ENCODE results near the gene SHISAL2A.
A peak's percentile ranks its signal among the peaks of the same experiment; 100 is the strongest.

SHISAL2A gene

DNA sequence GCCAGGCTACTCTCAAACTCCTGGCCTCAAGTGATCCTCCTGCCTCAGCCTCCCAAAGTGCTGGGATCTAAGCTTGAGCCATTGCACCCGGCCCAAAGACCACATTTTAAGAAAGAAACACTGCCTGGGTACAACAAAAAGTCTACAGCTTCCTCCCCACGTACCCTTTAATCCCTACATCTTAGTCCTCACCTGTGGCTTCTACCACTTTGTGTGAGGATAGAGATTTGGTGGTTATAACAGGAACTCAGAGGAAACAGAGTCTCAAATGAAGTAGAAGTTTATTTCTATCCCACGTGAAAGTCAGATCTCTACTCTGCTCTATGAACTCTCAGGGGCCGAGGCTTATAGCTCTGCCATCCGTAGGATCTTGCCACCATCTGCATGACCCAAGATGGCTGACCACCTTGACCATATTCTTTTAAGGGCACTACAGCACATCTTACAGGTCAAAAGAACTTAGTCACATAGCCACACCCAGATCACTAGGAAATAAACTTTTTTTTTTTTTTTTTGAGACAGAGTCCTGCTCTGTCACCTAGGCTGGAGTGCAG lies 17.4 kb upstream of the SHISAL2A start:
- no peak for DNase-seq (ENCODE audit: low read depth in 1 of 2, low spot score in 1 of 2)

DNA sequence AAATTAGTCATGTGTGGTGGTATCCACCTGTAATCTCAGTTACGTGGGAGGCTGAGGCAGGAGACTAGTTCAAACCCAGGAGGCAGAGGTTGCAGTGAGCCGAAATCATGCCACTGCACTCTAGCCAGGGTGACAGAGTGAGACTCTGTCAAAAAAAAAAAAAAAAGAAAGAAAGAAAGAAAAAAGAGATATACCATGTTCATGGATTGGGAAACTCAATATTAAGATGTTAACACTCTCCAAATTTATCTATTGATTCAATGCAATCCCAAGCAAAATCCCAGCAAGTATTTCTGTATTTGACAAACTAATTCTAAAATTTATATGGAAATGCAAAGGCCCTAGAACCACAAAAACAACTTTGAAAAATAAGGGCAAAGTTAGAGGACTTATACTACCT lies 11.0 kb upstream of the SHISAL2A start:
- no peak for DNase-seq (ENCODE audit: low read depth in 1 of 2, low spot score in 1 of 2)

DNA sequence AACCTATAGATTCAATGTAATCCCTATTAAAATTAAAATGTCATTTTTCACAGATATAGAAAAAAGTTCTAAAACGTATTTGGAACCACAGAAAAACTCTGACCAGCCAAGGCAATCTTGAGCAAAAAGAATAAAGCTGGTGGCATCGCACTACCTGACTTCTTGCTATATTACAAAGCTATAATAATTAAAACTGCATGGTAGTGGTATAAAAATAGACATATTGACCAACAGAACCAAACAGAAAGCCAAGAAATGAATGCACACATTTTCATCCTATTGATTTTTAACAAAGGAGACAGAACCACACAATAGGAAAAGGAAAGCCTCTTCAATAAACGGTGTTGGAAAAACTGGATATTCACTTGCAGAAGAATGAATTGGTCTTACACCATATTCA lies 9.2 kb upstream of the SHISAL2A start:
- no peak for DNase-seq (ENCODE audit: low read depth in 1 of 2, low spot score in 1 of 2)

DNA sequence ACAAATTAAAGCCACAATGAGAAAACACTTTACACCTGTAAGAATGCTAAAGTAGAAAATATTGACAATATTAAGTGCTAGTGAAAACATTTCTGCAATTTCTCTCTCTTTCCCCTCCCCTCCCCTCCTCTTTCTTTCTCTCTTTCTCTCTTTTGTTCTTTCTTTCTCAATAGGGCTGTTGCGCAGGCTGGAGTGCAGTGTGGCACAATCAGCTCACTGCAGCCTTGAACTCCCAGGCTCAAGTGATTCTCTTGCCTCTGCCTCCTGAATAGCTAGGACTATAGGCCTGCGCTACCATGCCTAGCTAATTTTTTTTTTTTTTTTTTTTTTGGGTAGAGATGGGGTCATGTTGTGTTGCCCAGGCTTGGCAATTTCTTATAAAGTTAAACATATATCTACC lies 5.9 kb upstream of the SHISAL2A start:
- DNase-seq (ENCODE audit: low read depth in 1 of 2, low spot score in 1 of 2) = no peak

DNA sequence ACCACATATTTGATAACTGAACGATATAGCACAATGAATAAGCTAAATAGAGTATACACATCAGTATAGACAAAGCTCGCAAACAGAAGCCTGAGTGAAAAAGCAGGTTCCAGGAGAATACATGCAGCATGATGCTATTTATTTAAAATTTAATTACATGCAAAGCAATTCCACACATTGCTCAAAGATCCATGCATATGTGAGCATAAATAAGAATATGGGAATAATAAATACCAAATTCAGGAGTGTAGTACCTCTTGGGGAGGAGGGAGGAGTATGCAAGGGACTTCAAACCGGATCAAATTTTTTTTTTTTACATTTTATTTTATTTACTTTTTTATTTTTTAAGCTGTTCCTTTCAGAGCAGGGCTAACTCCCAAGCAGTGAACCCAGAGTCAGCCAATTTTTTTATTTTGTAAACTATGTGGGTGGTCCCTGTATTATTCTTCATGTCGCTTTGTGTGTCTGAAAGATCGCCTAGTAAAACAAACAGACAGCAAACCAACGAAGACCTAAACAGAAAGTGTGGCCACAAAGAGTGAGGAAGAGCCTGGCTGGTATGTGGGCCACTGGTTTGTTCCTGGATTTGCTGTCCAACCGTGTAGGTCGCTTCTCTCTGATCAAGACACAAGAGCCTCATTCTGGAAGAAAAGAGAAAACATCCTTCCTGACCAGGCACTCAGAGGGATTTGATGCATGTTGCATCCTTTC lies 4.2 kb upstream of the SHISAL2A start:
- no peak for DNase-seq (ENCODE audit: low read depth in 1 of 2, low spot score in 1 of 2)

DNA sequence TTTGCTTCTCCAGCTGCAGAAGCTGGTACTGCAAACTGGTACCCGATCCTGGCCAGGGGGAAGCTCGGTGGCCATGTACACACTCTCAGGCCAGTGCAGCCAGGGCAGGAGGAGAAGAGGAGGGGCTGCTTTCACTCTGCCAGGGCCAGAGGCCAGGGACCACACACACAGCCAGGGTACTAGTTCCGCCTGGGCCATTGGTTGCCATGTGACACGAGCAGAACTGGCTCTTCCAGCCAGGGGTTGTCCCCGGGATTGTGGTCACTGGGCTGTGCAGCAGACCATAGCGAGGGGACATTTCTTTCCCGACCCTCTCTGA lies 3.7 kb upstream of the SHISAL2A start:
- DNase-seq (ENCODE audit: low read depth in 1 of 2, low spot score in 1 of 2) = no peak

DNA sequence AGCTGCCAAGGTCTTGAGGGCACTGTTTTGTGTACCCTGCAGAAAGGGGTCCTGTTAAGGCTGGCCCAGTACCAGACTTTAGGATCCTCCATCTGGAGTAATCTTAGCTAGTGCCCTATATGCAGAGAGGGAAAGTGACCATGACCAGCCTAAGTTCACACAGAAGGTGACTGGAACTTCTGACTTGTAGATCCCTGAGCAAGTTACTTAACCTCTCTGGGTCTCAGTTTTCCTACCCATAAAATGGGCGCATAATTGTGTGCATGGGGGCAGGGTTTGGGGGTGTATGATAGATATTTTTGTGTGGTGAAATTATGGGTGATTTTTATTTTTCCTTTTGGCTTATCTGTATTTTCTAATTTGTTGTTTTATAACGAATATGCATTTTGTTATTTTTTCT lies 3.3 kb upstream of the SHISAL2A start:
- DNase-seq (ENCODE audit: low read depth in 1 of 2, low spot score in 1 of 2) = no peak

DNA sequence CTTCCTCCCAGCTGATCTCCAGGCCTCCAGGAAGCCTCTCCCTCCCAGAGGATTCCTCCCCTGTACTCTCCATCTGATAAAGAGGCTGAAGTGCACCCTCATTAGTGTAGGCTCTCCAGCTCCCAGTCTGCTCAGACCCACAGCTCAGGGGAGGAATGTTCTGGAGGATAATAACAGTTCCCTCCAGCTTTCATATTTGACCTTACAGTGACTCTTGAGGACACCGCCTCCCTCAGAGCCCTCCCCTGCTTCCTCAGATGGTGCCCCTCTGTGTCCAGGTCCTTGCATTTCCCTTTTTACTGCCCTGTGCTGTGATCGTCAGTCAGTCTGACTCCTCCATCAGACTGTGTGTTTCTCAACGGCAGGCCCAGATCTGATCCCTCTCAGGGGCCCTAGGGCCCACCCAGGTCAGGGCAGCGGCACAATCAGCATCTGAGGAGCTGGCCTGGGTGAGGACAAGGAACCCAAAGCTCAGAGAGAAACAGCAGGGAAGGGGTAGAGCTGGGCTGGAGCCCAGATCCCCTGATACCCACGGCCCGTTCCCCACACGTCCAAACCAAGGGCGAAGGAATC lies 1.1 kb upstream of the SHISAL2A start:
- no peak for DNase-seq (ENCODE audit: low read depth in 1 of 2, low spot score in 1 of 2)

DNA sequence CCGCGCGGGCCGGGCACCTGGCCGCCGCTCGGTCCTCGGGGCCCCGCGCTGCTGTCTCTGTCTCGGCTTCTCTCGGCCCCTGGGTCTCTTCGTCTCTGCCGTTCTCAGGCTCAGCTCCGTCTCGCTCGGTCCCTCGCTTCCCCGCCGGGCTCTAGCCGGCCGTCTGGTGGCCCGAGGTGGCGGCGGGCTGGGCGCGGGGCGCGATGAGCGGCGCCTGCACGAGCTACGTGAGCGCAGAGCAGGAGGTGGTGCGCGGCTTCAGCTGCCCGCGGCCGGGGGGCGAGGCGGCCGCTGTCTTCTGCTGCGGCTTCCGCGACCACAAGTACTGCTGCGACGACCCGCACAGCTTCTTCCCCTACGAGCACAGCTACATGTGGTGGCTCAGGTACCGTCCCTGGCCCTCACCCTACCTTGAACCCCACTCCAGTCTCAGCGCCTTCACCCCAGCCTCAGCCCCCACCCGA lies 355 bp downstream of the SHISAL2A start:
- peak in 1 of 2 donors; percentile 33 for DNase-seq (ENCODE audit: low read depth in 1 of 2, low spot score in 1 of 2)

DNA sequence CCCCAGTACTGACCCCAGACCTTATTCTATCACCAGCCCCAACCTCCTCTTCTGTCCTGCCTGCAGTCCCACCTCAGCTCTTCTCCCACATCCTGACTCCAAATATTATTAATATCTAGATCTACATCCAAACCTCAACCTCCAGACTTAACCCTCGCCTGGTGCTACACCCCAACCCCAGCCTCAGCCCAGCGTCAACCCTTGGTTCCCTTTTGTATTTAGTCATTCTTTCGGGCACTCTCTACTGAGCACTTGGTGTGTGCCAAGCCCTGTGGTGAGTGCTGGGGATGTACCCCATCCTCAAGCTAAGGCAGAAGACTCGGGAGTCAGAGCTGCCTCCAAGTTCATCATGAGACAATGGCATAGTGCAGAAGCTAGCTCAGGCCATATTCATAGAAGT lies 1.1 kb downstream of the SHISAL2A start:
- no peak for DNase-seq (ENCODE audit: low read depth in 1 of 2, low spot score in 1 of 2)

DNA sequence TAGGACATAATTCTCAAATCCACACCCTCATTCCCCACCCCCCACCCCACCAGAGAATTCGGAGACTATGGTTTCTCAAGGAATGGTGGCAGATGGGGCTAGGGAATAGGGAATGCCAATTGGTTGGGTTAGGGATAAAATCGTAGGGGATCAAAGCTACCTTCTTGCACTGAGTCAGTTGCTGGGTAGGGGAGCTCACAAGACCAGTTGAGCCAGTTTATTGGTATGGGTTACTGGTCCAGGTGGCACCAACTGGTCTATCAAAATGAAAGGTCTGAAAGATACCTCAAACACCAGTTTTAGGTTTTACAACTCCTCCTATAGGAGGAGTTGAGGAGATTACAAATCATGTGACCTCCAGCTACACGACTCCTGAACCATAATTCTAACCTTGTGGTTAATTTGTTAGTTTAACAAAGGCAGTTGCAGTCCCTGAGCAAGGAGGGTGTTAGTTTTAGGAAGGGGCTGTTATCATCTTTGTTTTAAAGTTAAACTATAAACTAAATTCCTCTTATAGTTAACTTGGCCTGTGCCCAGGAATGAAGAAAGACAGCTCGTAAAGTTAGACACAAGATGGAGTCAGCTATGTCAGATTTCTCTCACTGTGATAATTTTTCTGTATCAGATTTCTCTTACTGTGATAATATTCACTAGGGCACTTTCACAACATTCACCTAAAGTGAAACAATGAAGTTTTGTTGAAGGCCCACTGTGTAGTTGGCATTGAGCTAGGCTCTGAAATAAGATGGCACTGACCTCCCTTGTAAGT lies 2.5 kb downstream of the SHISAL2A start:
- DNase-seq (ENCODE audit: low read depth in 1 of 2, low spot score in 1 of 2) = no peak

DNA sequence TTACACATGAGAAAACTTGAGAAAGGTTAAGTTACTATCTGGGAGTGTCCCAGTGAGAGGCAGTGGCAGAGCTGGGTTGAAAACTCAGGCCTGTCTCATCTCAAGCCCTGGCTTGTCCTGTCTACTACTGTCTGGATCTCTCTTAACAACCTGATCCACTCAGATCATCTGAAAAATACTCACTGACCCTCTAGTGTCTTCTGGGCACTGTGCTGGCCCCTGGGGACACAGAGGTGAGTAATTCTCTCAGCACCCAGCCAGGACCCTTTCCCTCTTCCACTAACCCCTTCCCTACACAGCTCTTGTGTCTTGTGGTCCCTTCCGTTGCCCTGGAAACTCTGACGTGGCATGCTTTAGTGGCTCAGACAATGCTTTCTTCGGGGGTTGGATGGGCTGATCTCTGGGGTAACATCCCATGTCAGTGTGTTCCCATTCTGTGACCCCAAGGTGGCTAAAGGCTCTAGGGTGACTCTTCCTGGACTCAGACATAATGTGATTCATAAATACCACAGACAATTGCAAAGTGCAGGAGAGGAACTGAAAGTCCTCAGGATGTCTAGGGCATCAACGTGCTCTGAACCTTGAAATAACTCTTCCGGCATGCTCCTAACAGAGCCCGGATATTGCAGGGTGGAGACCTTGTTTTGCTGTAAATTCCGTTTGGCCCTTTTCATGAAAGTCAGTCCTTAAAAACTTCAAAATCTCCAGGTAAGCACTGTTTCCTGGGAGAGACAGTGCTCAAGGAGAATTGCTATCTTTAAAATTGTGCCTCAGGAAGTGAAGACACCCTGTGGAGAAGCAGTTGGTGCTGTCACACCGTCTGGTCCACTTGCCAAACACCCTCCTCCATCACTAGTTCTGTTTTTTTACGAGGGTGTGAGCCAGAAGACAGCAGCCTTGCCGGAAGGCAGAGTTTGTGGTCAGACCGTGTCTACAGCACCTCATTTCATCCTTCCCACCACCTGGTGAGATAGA lies 4.0 kb downstream of the SHISAL2A start:
- peak; percentile 21 to 50 for DNase-seq (ENCODE audit: low read depth in 1 of 2, low spot score in 1 of 2)

DNA sequence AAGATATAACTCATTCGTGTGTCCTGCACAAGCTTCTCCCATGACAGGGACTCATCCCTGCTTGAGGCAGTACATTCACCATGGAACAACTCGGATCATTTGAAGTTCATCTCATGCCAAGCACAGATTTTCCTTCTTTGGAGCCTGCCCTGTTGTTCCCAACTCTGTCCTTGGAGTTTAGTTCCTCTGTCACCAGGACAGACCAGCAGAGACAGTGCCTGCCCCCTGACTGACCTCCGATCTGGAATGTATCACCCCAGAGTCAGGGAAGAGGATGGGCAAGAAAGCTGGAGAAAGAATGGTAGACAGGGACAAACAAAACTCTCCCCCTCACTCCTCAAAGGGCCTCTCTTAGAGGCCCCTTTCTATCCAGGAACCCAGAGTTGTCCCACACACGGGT lies 5.0 kb downstream of the SHISAL2A start:
- DNase-seq (ENCODE audit: low read depth in 1 of 2, low spot score in 1 of 2) = no peak

DNA sequence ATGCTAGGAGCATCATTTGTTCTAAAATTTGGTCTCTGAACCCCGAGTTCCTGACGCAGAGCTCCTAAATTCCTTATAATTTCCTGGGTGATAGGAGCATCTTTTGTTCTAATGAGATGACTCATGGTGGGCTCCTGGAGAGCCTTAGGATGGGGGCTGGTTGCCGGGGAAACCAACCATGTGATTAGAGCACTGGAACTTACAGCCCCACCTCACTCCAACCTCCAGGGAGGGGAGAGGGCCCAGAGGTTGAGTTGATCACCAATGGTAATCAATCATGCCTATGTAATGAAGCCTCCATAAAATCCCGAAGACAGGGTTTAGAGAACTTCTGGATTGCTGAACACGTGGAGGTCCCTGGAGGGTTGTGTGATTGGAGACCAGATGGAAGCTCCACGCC lies 7.7 kb downstream of the SHISAL2A start:
- no peak for DNase-seq (ENCODE audit: low read depth in 1 of 2, low spot score in 1 of 2)

DNA sequence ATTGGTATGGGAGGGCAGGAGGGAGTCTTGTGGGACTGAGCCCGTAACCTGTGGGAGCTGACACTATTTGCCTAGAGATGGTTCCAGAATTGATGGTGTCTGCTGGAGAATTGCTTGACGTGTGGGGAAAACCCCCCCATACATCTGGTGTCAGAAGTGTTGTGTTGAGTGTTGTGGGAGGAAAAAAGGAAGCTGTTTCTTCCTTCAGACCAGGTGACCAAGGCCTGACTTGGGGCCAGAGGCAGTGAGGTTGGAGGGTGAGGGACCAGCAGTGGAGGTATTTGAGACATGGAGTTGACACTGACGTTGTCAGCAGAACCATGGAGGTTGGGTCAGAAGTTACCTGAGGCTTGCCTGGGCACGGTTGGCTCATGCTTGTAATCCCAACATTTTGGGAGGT lies 8.3 kb downstream of the SHISAL2A start:
- no peak for DNase-seq (ENCODE audit: low read depth in 1 of 2, low spot score in 1 of 2)

DNA sequence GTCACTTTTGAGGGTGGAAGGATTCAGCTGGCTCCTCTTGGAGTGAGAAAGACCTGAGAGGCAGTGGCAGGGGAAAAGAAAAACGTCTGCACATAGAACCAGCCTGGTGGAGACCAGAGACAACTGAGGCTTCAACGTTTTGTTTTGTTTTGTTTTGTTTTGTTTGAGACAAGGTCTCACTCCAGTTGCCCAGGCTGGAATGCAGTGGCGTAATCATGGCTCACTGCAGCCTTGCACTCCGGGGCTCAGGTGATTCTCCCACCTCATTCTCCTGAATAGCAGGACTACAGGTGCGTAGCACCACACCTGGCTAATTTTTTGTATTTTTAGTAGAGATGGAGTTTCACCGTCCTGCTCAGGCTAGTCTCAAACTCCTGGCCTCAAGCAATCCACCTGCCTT lies 12.3 kb downstream of the SHISAL2A start:
- no peak for DNase-seq (ENCODE audit: low read depth in 1 of 2, low spot score in 1 of 2)

DNA sequence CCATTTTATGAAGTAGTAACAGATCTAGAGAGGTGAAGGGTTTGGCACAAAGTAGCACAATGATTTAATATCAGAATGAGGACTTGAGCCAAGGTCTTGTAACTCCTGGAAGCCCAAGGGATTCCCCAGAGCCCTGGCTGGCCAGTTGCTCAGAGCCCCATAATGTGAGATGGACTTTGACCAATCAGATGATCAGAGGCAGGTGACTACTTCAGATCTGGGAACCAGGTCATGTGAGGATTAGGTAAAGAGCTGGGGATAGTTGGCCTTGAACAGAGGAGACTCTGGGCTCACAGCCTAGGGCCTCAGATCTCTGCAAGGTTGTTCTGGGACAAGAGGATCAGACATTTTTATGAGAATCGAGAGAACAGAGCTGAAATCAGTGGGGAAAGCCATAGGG lies 18.9 kb downstream of the SHISAL2A start:
- DNase-seq (ENCODE audit: low read depth in 1 of 2, low spot score in 1 of 2) = no peak

DNA sequence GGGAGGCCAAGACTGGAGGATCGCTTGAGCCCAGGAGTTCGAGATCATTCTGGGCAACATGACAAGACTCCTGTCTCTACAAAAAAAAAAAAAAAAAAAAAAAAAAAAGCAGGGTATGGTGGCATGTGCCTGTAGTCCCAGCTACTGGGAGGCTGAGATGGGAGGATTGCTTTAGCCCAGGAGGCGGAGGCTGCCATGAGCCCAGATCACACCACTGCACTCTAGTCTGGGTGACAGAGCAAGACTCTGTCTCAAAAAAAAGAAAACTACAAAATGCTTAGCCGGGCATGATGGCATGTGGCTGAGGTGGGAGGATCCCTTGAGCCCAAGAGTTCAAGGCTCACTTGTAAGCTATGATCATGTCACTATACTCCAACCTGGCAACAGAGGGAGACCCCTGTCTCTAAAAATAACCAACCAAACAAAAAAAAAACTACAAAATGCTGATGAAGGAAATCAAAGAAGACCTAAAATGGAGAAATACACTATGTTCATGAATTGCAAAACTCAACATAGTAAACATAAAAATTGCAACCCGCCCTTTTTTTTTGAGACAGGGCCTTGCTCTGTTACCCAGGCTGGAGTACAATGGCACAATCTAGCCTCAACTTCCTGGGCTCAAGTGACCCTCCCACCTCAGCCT lies 20.4 kb downstream of the SHISAL2A start:
- DNase-seq (ENCODE audit: low read depth in 1 of 2, low spot score in 1 of 2) = no peak

DNA sequence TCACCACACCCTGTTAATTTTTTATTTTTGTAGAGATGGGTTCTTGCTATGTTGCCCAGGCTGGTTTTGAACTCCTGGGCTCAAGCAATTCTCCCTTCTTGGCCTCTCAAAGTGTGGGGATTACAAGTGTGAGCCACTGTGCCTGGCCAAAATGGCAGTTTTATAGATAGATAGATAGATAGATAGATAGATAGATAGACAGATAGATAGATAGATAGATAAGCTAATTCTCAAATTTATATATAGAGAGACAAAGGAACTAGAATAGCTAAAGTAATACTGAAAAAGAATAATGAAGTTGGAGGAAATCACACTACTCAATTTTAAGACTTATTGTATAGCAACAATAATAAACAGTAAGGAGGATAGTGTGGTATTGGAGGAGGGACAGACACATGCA lies 21.1 kb downstream of the SHISAL2A start:
- DNase-seq (ENCODE audit: low read depth in 1 of 2, low spot score in 1 of 2) = no peak

DNA sequence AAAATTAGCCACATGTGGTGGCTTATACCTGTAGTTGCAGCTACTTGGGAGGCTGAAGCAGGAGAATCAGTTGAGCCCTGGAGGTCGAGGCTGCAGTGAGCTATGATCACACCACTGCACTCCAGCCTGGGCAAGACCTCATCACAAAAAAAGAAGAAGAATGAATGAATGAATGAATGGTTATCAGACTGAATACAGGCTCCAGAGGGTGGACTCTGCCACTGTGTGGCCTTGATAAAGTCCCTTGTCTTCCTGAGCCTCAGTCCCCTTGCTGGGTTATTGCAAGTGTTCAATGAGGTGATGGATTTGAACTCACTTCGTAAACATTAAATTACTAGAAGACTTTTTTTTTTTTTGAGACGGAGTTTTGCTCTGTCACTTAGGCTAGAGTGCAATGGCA lies 24.7 kb downstream of the SHISAL2A start:
- DNase-seq (ENCODE audit: low read depth in 1 of 2, low spot score in 1 of 2) = no peak

DNA sequence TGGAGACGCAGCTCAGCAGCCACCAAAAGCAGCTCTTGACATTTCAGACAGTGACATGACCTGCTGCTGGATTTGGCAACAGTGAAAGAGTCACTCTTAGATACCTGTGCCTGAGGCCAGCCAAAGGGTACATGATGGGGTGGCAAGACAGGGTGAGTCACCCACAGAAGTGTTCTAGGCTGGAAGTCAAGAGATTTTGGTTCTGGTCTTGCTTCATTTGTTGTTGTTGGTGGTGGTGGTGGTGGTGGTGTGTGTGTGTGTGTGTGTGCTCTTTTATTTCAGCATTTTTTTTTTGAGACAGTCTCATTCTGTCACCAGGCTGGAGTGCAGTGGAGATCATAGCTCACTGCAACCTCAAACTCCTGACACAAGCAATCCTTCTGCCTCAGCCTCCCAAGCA lies 25.8 kb downstream of the SHISAL2A start:
- no peak for DNase-seq (ENCODE audit: low read depth in 1 of 2, low spot score in 1 of 2)

All from stimulated activated CD4-positive, alpha-beta T cell treated with anti-CD3 and anti-CD28 coated beads, Interleukin-15, amount 100 ng/mL, for 1 hour (primary cell).